ENCODE measurements around the gene GSK3B. TPM values are rescaled to one million over a fixed set of nuclear protein-coding genes. Genes with fewer than 3 reads are reported as not detected.

The GSK3B gene
- total RNA-seq, 6 experiments from 2014 or later: 14.4 to 19.4 (median 18.4) TPM

DNA sequence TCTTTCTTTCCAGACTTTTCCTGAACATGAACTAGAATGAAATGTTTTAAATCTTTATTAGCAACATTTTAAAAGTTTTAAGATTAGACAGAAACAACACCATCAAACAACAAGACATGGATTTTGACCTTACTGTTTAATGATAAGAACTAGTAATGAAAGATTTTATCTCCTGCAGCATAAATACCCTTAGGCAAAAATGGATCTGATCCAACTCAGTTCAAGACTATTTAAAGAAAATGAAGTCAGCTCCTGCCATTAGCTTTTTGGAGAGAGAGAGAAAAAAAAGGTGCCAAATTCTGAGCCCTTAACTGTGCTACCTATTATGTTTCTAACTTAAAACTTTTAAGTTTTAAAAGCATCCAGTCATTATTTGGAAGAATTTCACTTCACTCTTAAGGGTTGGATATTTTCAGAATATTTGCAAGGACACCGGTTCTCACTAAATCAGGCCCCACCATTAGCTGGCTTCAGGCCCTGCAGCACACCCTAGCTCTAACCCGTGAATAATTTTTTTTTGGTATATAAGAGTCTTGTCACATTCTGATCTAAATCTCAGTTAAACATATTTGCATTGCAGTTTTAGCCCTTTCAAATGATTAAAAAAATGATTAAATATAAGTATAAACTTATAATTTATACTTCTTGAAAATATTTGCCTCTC, 252.3 kb downstream of the GSK3B start:
- DNase-seq (no peak), ATAC-seq (no peak)
- no peaks in the 10 kb centered on the region for H3K4me1 ChIP-seq
- no peak overlapping the region for H3K4me3 ChIP-seq
- no peaks in the 10 kb centered on the region for H3K27me3 ChIP-seq
- H3K27ac ChIP-seq: no peak overlapping the region
- no peaks in the 10 kb centered on the region for H3K9me3 ChIP-seq
- no peak for TF ChIP-seq POLR2A (IDR thresholded peaks at IDR 0.05)
- 75% methylated on average over 2 of the region's 2 CpGs for WGBS (ENCODE audit: insufficient coverage, low coverage, low lambda C conversion rate, missing lambda C conversion rate)
- H3K36me3 ChIP-seq: no peaks in the 10 kb centered on the region
- intact Hi-C loops (cut with DNase I): no loop called here

DNA sequence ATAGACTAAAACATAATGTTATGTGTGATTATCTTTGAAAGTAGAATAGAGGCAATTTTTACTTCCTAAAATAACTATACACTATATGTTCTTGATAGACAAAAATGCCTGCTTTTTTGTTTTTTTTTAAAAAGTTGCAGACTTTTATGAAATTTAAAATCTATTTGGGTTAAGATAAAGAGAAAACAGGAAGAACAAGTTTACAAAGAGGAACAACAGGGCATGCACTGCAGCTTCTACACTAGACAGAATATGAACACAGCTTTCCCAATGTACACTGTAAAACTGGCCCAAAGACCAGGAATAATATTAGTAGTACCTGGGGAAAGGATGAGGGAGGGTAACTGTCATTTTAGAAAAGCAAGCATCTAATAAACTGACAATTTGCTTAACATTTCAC, 258.7 kb downstream of the GSK3B start:
- intact Hi-C loops (cut with DNase I): no loop called here
- TF ChIP-seq POLR2A (IDR thresholded peaks at IDR 0.05): no peak
- TF ChIP-seq, protein P1, sequence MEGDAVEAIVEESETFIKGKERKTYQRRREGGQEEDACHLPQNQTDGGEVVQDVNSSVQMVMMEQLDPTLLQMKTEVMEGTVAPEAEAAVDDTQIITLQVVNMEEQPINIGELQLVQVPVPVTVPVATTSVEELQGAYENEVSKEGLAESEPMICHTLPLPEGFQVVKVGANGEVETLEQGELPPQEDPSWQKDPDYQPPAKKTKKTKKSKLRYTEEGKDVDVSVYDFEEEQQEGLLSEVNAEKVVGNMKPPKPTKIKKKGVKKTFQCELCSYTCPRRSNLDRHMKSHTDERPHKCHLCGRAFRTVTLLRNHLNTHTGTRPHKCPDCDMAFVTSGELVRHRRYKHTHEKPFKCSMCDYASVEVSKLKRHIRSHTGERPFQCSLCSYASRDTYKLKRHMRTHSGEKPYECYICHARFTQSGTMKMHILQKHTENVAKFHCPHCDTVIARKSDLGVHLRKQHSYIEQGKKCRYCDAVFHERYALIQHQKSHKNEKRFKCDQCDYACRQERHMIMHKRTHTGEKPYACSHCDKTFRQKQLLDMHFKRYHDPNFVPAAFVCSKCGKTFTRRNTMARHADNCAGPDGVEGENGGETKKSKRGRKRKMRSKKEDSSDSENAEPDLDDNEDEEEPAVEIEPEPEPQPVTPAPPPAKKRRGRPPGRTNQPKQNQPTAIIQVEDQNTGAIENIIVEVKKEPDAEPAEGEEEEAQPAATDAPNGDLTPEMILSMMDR (IDR thresholded peaks at IDR 0.05): no peak
- no peaks in the 10 kb centered on the region for H3K9me3 ChIP-seq
- H3K4me3 ChIP-seq: no peak overlapping the region
- peak in 1 of 4 donors; percentile 22 for ATAC-seq
- H3K36me3 ChIP-seq: no peaks in the 10 kb centered on the region
- DNase-seq: no peak
- H3K27ac ChIP-seq: no peak overlapping the region
- H3K4me1 ChIP-seq: no peaks in the 10 kb centered on the region
- no peaks in the 10 kb centered on the region for H3K27me3 ChIP-seq

DNA sequence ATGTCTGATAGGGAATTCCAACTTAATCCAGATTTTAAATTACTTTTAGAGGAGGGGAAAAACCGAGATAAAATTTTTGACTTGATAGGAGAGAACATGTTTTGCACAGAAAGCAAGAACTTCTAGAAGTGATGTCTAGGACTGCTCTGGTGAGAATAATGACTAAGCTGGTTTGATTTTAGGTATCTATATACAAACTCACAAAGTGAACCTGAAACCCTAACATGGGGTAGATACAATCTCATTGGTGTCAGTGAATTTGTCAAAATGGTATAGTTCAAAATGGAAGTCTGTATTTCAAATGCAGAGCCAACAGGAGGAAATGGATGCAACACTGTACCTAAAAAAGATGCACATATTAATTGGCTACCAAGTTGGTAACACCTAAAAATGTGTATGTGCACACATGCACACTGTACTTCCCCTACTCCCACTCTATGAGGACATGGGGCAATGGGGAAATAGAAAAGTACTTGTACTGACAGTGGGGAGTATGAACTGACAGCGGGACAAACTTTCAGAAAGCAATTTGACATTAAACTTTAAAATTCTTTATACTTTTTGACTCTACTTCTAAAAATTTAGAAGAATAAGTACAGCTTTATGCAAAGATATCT, 259.4 kb downstream of the GSK3B start:
- Histone ChIP-seq H3K4me3 (no peak overlapping the region), H3K4me1 (no peaks in the 10 kb centered on the region), H3K27me3 (no peaks in the 10 kb centered on the region), H3K36me3 (no peaks in the 10 kb centered on the region), H3K9me3 (no peaks in the 10 kb centered on the region), H3K27ac (no peak overlapping the region)
- WGBS (ENCODE audit: insufficient coverage, low coverage, low lambda C conversion rate, missing lambda C conversion rate): 85% methylated on average over 2 of the region's 2 CpGs
- ATAC-seq (peak in 2 of 4 donors; percentile 27 to 37), DNase-seq (no peak)
- no peak for TF ChIP-seq POLR2A (IDR thresholded peaks at IDR 0.05)
- TF ChIP-seq, protein P1 (IDR thresholded peaks at IDR 0.05): no peak
- intact Hi-C loops (cut with DNase I): no loop called here

DNA sequence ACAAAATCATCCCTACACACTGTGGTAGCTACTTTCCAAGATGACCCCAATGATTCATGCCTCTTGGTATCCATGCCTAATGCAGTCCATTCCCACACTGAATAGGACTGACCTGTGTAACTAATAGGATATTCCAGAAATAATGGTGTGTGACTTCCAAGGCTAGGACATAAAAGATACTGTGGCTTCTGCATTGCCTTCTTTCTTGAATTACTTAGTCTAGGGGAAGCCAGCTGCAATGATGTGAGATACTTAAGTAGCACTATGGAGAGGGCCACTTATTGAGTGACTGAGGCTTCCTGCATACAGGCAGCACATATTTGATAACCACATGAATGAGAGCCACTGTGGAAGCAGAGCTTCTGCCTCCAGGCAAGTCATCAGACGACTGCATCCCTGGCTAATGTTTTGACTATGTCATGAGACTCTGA, 262.3 kb downstream of the GSK3B start:
- DNase-seq (no peak), ATAC-seq (peak in 1 of 4 donors; percentile 16)
- intact Hi-C loops (cut with DNase I): no loop called here
- H3K4me3 ChIP-seq: no peak overlapping the region
- H3K4me1 ChIP-seq: peaks cover 0 to 2% (median 0%) of the 10 kb centered on the region in 4 donors
- no peaks in the 10 kb centered on the region for H3K27me3 ChIP-seq
- no peaks in the 10 kb centered on the region for H3K36me3 ChIP-seq
- no peak overlapping the region for H3K27ac ChIP-seq
- 86% methylated on average over 1 of the region's 1 CpG for whole genome bisulfite sequencing (ENCODE audit: insufficient coverage, low coverage, low lambda C conversion rate, missing lambda C conversion rate)
- H3K9me3 ChIP-seq: no peaks in the 10 kb centered on the region
- no peak for TF ChIP-seq POLR2A (IDR thresholded peaks at IDR 0.05)
- TF ChIP-seq, protein P1 (IDR thresholded peaks at IDR 0.05): no peak

DNA sequence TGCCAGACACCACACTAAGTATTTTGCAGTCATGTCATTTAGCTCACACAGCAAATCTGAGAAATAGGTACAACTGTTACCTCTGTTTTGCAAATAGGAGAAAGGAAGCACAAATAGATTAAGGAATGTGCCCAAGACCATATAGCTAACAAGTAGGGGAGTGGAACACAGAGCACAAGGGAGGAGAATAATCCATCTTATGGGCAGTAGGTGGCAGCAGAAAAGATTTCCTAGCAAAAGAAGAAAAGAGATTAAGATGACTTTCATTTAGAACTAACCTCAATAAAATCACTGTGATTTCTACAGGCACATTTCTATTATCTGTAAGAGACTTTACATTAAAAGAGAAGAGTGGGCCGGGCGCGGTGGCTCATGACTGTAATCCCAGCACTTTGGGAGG, 263.2 kb downstream of the GSK3B start:
- no peaks in the 10 kb centered on the region for H3K36me3 ChIP-seq
- H3K27me3 ChIP-seq: no peaks in the 10 kb centered on the region
- DNase-seq (no peak), ATAC-seq (peak in 2 of 4 donors; percentile 37 to 40)
- H3K4me3 ChIP-seq: no peak overlapping the region
- peaks cover 0 to 11% (median 4%) of the 10 kb centered on the region in 4 donors for H3K4me1 ChIP-seq
- intact Hi-C loops (cut with DNase I): no loop called here
- 100% methylated on average over 3 of the region's 3 CpGs for WGBS (ENCODE audit: insufficient coverage, low coverage, low lambda C conversion rate, missing lambda C conversion rate)
- no peaks in the 10 kb centered on the region for H3K9me3 ChIP-seq
- TF ChIP-seq, protein P1 (IDR thresholded peaks at IDR 0.05): peak in 2 of 4 donors; percentile 24 to 29
- no peak for TF ChIP-seq POLR2A (IDR thresholded peaks at IDR 0.05)
- no peak overlapping the region for H3K27ac ChIP-seq
